Gastrocnemius medialis (tissue), 4 donors: ENCODE measurements around the gene GCSH. TPM values are rescaled to one million over a fixed set of nuclear protein-coding genes. Genes with fewer than 3 reads are reported as not detected.

Experiments
- ATAC-seq, 2 donors: fragments of 150-250 bp; one replicate each; pipeline ENCODE4 v1.9.1; 2016
- DNase-seq, 2 donors: peaks; one replicate each; pipeline ENCODE4 v3.0.0-alpha.2; 2019
- H3K27ac ChIP-seq, 4 donors: fragments of 200-600 bp; sonication (generic); 1 replicate in 1 of 4; 2 replicates in 3 of 4; pipeline ENCODE4 v1.5.1; 2016 to 2018; ENCODE audit warnings: mild to moderate bottlenecking in 2 of 4, moderate library complexity in 1 of 4
- H3K27me3 ChIP-seq, 3 donors: fragments of 200-600 bp; sonication (generic) in 2 of 3; 1 replicate in 1 of 3; 2 replicates in 2 of 3; pipeline versions ENCODE4 v1.5.1 to v1.6.0; 2016 to 2019; ENCODE audit warnings: mild to moderate bottlenecking in 1 of 3, moderate library complexity in 1 of 3
- H3K36me3 ChIP-seq, 2 donors: fragments of 200-600 bp; sonication (generic) in 1 of 2; one replicate each; pipeline ENCODE4 v1.5.1; 2017 to 2018
- H3K4me1 ChIP-seq, 2 donors: fragments of 200-600 bp; sonication (generic) in 1 of 2; one replicate each; pipeline ENCODE4 v1.5.1; 2016 to 2017; ENCODE audit warnings: mild to moderate bottlenecking in 2 of 2
- H3K4me3 ChIP-seq, 4 donors: fragments of 200-600 bp; sonication (generic) in 3 of 4; 1 replicate in 1 of 4; 2 replicates in 3 of 4; pipeline ENCODE4 v1.5.1; 2016 to 2019; ENCODE audit warnings: mild to moderate bottlenecking in 2 of 4
- H3K9me3 ChIP-seq, 3 donors: fragments of 200-600 bp; sonication (generic) in 2 of 3; 1 replicate in 1 of 3; 2 replicates in 2 of 3; pipeline ENCODE4 v1.5.1; 2016 to 2019
- CTCF ChIP-seq, 5 experiments: fragments of 450-650 bp in 3 of 5; fragments of 200-600 bp in 2 of 5; sonication (generic) in 2 of 5; IDR thresholded peaks in 4 of 5; conservative IDR thresholded peaks in 1 of 5; 1 replicate in 4 of 5; 2 replicates in 1 of 5; pipeline ENCODE4 v1.5.1; 2016 to 2019; ENCODE audit warnings: antibody characterized with exemption in 5 of 5, mild to moderate bottlenecking in 3 of 5, moderate library complexity in 3 of 5
- POLR2A ChIP-seq, 2 donors: fragments of 450-650 bp; IDR thresholded peaks; one replicate each; pipeline ENCODE4 v1.6.1; 2017; ENCODE audit warnings: antibody characterized with exemption in 2 of 2, mild to moderate bottlenecking in 2 of 2, moderate library complexity in 2 of 2
- in situ Hi-C, 4 donors: fragments of 200-750 bp; cut with MboI; loops; one replicate each; pipeline versions ENCODE4 v1.15.0 to v1.8.0; 2017; ENCODE audit warnings: low sequenced_read_pairs in 4 of 4
- intact Hi-C: fragments of 100-400 bp; cut with DNase I; formaldehyde crosslinking; loops from one replicate; pipeline ENCODE4 v1.15.1; 2023; ENCODE audit warnings: low total_unique reads
- total RNA-seq, 4 donors: library from RNA; depleted of rRNA; stranded (reverse); fragments of >200 nt; gene quantifications; one replicate each; pipeline versions ENCODE4 v1.1.0 to v1.2.3, GENCODE V29; 2016

Gene GCSH
- total RNA-seq, 4 donors from 2014 or later, result 18.5 to 40.4 (median 30.9) TPM

GRCh38 chr16:81128726-81129524 lies 32.7 kb upstream of the GCSH start:
- no peak for TF ChIP-seq CTCF (IDR thresholded peaks at IDR 0.05 in 4 of 5, conservative IDR thresholded peaks at IDR 0.05 in 1 of 5)
- no peak for TF ChIP-seq POLR2A (IDR thresholded peaks at IDR 0.05)
- Histone ChIP-seq H3K4me1 (no peaks in the 10 kb centered on the region), H3K36me3 (no peaks in the 10 kb centered on the region), H3K27ac (no peak overlapping the region), H3K27me3 (no peaks in the 10 kb centered on the region), H3K9me3 (no peaks in the 10 kb centered on the region), H3K4me3 (no peak overlapping the region)
- intact Hi-C loops (no loop called here), in situ Hi-C loops (no loop called here)
- ATAC-seq (no peak), DNase-seq (no peak)

GRCh38 chr16:81127051-81127450 lies 30.9 kb upstream of the GCSH start:
- intact Hi-C loops (no loop called here), in situ Hi-C loops (no loop called here)
- H3K4me3 ChIP-seq, result no peak overlapping the region
- no peak overlapping the region for H3K27ac ChIP-seq
- no peaks in the 10 kb centered on the region for H3K4me1 ChIP-seq
- DNase-seq (no peak), ATAC-seq (no peak)
- no peaks in the 10 kb centered on the region for H3K27me3 ChIP-seq
- no peaks in the 10 kb centered on the region for H3K9me3 ChIP-seq
- no peak for TF ChIP-seq POLR2A (IDR thresholded peaks at IDR 0.05)
- no peak for TF ChIP-seq CTCF (IDR thresholded peaks at IDR 0.05 in 4 of 5, conservative IDR thresholded peaks at IDR 0.05 in 1 of 5)
- no peaks in the 10 kb centered on the region for H3K36me3 ChIP-seq

- ATAC-seq (no peak), DNase-seq (no peak)
- Histone ChIP-seq H3K9me3 (no peaks in the 10 kb centered on the region), H3K4me1 (no peaks in the 10 kb centered on the region), H3K4me3 (no peak overlapping the region), H3K27me3 (no peaks in the 10 kb centered on the region), H3K27ac (no peak overlapping the region), H3K36me3 (no peaks in the 10 kb centered on the region)
- intact Hi-C loops, result no loop called here
- in situ Hi-C loops, result no loop called here
- TF ChIP-seq POLR2A (IDR thresholded peaks at IDR 0.05) (no peak), CTCF (IDR thresholded peaks at IDR 0.05 in 4 of 5, conservative IDR thresholded peaks at IDR 0.05 in 1 of 5) (no peak)
Observed at GRCh38 chr16:81123092-81123852, 27.1 kb upstream of the GCSH start.

- Histone ChIP-seq H3K4me1 (no peaks in the 10 kb centered on the region), H3K36me3 (no peaks in the 10 kb centered on the region), H3K27ac (no peak overlapping the region), H3K27me3 (no peaks in the 10 kb centered on the region), H3K9me3 (no peaks in the 10 kb centered on the region), H3K4me3 (no peak overlapping the region)
- intact Hi-C loops, result no loop called here
- DNase-seq (no peak), ATAC-seq (no peak)
- TF ChIP-seq CTCF (IDR thresholded peaks at IDR 0.05 in 4 of 5, conservative IDR thresholded peaks at IDR 0.05 in 1 of 5), result no peak
- in situ Hi-C loops, result no loop called here
Observed at GRCh38 chr16:81121474-81121990, 25.3 kb upstream of the GCSH start.
